ENCODE measurements around the gene ENKUR.

ENKUR gene

GRCh38 chr10:25015828-25016375 is at the start of gene ENKUR:
TSS of gene ENKUR (minus strand) at chr10:25016158. CDS start at chr10:25015936, 222 bp downstream.
- peak; percentile 84 for DNase-seq

- no peak for DNase-seq
Observed at GRCh38 chr10:25064401-25064800, 48.4 kb upstream of the ENKUR start.

- DNase-seq: no peak
Observed at GRCh38 chr10:25063644-25064043, 47.7 kb upstream of the ENKUR start.

GRCh38 chr10:25063157-25063556 is 47.2 kb upstream of the ENKUR start:
- no peak for DNase-seq

- no peak for DNase-seq
Observed at GRCh38 chr10:25061711-25062449, 45.9 kb upstream of the ENKUR start.

GRCh38 chr10:25061125-25061524 is 45.2 kb upstream of the ENKUR start:
- DNase-seq: no peak

GRCh38 chr10:25059990-25060389 is 44.0 kb upstream of the ENKUR start:
- no peak for DNase-seq

- no peak for DNase-seq
Observed at GRCh38 chr10:25057886-25058285, 41.9 kb upstream of the ENKUR start.

- DNase-seq: no peak
Observed at GRCh38 chr10:25056726-25057125, 40.8 kb upstream of the ENKUR start.

- no peak for DNase-seq
Observed at GRCh38 chr10:25052012-25052411, 36.1 kb upstream of the ENKUR start.

- no peak for DNase-seq
Observed at GRCh38 chr10:25050402-25050801, 34.4 kb upstream of the ENKUR start.

GRCh38 chr10:25049966-25050365 is 34.0 kb upstream of the ENKUR start:
- DNase-seq: no peak

- DNase-seq: no peak
Observed at GRCh38 chr10:25048450-25048849, 32.5 kb upstream of the ENKUR start.

GRCh38 chr10:25047591-25048301 is 31.8 kb upstream of the ENKUR start:
- no peak for DNase-seq

- no peak for DNase-seq
Observed at GRCh38 chr10:25047088-25047487, 31.1 kb upstream of the ENKUR start.

- no peak for DNase-seq
Observed at GRCh38 chr10:25046641-25047040, 30.7 kb upstream of the ENKUR start.

GRCh38 chr10:25039531-25039930 is 23.6 kb upstream of the ENKUR start:
- DNase-seq: no peak

- no peak for DNase-seq
Observed at GRCh38 chr10:25038325-25038724, 22.4 kb upstream of the ENKUR start.

GRCh38 chr10:25036381-25036780 is 20.4 kb upstream of the ENKUR start:
- no peak for DNase-seq

GRCh38 chr10:25029519-25029918 is 13.6 kb upstream of the ENKUR start:
- no peak for DNase-seq

GRCh38 chr10:25028711-25029110 is 12.8 kb upstream of the ENKUR start:
- no peak for DNase-seq

GRCh38 chr10:25026463-25026862 is 10.5 kb upstream of the ENKUR start:
- no peak for DNase-seq

GRCh38 chr10:25024528-25024927 is 8.6 kb upstream of the ENKUR start:
- no peak for DNase-seq

- DNase-seq: no peak
Observed at GRCh38 chr10:25023278-25023677, 7.3 kb upstream of the ENKUR start.
